GM19193 (cell line): ENCODE data around the gene C1orf87.

Experiments used
- POLR2A ChIP-seq: IDR thresholded peaks from 4 replicates; pipeline ENCODE4 v1.6.1; 2011; ENCODE audit not compliant: insufficient read depth, insufficient read length; ENCODE audit errors: extremely low read depth

The C1orf87 gene

GRCh38 chr1:60073605-60074278 is at the start of gene C1orf87:
TSS of gene C1orf87 (minus strand) at chr1:60073770. CDS start at chr1:60072643, 1,127 bp downstream.
- no peak for TF ChIP-seq POLR2A

GRCh38 chr1:60118085-60118484 is 44.5 kb upstream of the C1orf87 start:
- no peak for TF ChIP-seq POLR2A

- no peak for TF ChIP-seq POLR2A
These were observed 41.3 kb upstream of the C1orf87 start for GRCh38 chr1:60114745-60115318.

GRCh38 chr1:60113596-60113995 is 40.0 kb upstream of the C1orf87 start:
- no peak for TF ChIP-seq POLR2A

GRCh38 chr1:60113028-60113427 is 39.5 kb upstream of the C1orf87 start:
- TF ChIP-seq POLR2A, result no peak

GRCh38 chr1:60111716-60112115 is 38.1 kb upstream of the C1orf87 start:
- TF ChIP-seq POLR2A, result no peak

GRCh38 chr1:60111118-60111517 is 37.5 kb upstream of the C1orf87 start:
- no peak for TF ChIP-seq POLR2A

GRCh38 chr1:60108196-60108595 is 34.6 kb upstream of the C1orf87 start:
- TF ChIP-seq POLR2A, result no peak

GRCh38 chr1:60103186-60103585 is 29.6 kb upstream of the C1orf87 start:
- no peak for TF ChIP-seq POLR2A

GRCh38 chr1:60102267-60103061 is 28.9 kb upstream of the C1orf87 start:
- no peak for TF ChIP-seq POLR2A

- TF ChIP-seq POLR2A, result no peak
These were observed 27.9 kb upstream of the C1orf87 start for GRCh38 chr1:60101516-60101915.

GRCh38 chr1:60091195-60091715 is 17.7 kb upstream of the C1orf87 start:
- no peak for TF ChIP-seq POLR2A

GRCh38 chr1:60090655-60091054 is 17.1 kb upstream of the C1orf87 start:
- TF ChIP-seq POLR2A, result no peak

GRCh38 chr1:60088620-60089155 is 15.1 kb upstream of the C1orf87 start:
- no peak for TF ChIP-seq POLR2A

- no peak for TF ChIP-seq POLR2A
These were observed 14.1 kb upstream of the C1orf87 start for GRCh38 chr1:60087681-60088080.
